NCI-H1436 (cell line): ENCODE results near the gene ATP8B1.
"Not testable (repeated sequence)": the region's sequence is repeated elsewhere in the genome, so short reads cannot be mapped to it uniquely, and the experiment has no call there.

Experiments
- DNase-seq: peaks from one replicate; lab custom pipeline; 2025; lab: John Stamatoyannopoulos, UW

The ATP8B1 gene

GRCh38 chr18:57803103-57803969 is at the start of gene ATP8B1:
ATP8B1 (minus strand) TSS chr18:57803315; CDS start chr18:57731807, 71,508 bp downstream.
- peak; percentile 23 for DNase-seq

GRCh38 chr18:57850063-57850462 is 46.9 kb upstream of the ATP8B1 start:
- DNase-seq: no peak

GRCh38 chr18:57848374-57848773 is 45.3 kb upstream of the ATP8B1 start:
- not testable (repeated sequence) for DNase-seq

- not testable (repeated sequence) for DNase-seq
Observed at GRCh38 chr18:57847431-57847830, 44.3 kb upstream of the ATP8B1 start.

GRCh38 chr18:57846258-57846657 is 43.1 kb upstream of the ATP8B1 start:
- DNase-seq: no peak

- no peak for DNase-seq
Observed at GRCh38 chr18:57845605-57846074, 42.5 kb upstream of the ATP8B1 start.

- DNase-seq: no peak
Observed at GRCh38 chr18:57844319-57844718, 41.2 kb upstream of the ATP8B1 start.

GRCh38 chr18:57843386-57843785 is 40.3 kb upstream of the ATP8B1 start:
- DNase-seq: peak; percentile 15

- no peak for DNase-seq
Observed at GRCh38 chr18:57841568-57841967, 38.5 kb upstream of the ATP8B1 start.

GRCh38 chr18:57839942-57840381 is 36.8 kb upstream of the ATP8B1 start:
- DNase-seq: no peak

GRCh38 chr18:57837917-57838548 is 34.9 kb upstream of the ATP8B1 start:
- DNase-seq: no peak

GRCh38 chr18:57836557-57836956 is 33.4 kb upstream of the ATP8B1 start:
- DNase-seq: no peak

GRCh38 chr18:57835904-57836303 is 32.8 kb upstream of the ATP8B1 start:
- DNase-seq: no peak

GRCh38 chr18:57834616-57835015 is 31.5 kb upstream of the ATP8B1 start:
- no peak for DNase-seq

- no peak for DNase-seq
Observed at GRCh38 chr18:57833441-57834101, 30.5 kb upstream of the ATP8B1 start.

GRCh38 chr18:57832730-57833129 is 29.6 kb upstream of the ATP8B1 start:
- no peak for DNase-seq

GRCh38 chr18:57831597-57832377 is 28.7 kb upstream of the ATP8B1 start:
- DNase-seq: no peak

- no peak for DNase-seq
Observed at GRCh38 chr18:57827646-57828045, 24.5 kb upstream of the ATP8B1 start.

GRCh38 chr18:57826252-57826651 is 23.1 kb upstream of the ATP8B1 start:
- DNase-seq: no peak

GRCh38 chr18:57820583-57820982 is 17.5 kb upstream of the ATP8B1 start:
- DNase-seq: not testable (repeated sequence)

- DNase-seq: peak; percentile 58
Observed at GRCh38 chr18:57819671-57820460, 16.8 kb upstream of the ATP8B1 start.
